ENCODE results near the gene PHLPP1.
"Not testable (repeated sequence)": the region's sequence is repeated elsewhere in the genome, so short reads cannot be mapped to it uniquely, and the experiment has no call there.

PHLPP1 gene

DNA sequence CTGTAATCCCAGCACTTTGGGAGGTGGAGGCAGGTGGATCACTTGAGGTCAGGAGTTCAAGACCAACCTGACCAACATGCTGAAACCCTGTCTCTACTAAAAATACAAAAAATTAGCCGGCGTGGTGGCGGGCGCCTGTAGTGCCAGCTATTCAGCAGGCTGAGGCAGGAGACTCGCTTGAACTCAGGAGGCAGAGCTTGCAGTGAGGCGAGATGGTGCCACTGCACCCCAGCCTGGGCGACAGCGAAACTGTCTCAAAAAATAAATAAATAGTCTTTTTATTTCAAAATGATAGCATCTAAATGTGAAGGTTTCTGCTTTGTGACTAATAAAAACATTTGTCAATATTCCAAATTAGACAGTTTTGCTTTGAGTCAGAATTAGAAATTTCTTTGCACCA is 8.5 kb upstream of the PHLPP1 start:
- not testable (repeated sequence) for H2BK120ac ChIP-seq (ENCODE audit: low read depth, low read length); H3K9me3 ChIP-seq (replicated peaks in 1 of 2; ENCODE audit: control insufficient read depth in 2 of 2, insufficient read depth in 1 of 2, low read depth in 1 of 2, low read length in 2 of 2); H3K4me2 ChIP-seq (ENCODE audit: insufficient read depth, low read length, poor library complexity, severe bottlenecking); H3K18ac ChIP-seq (ENCODE audit: low read length); H3K4me3 ChIP-seq (ENCODE audit: low read length in 2 of 2); H4K91ac ChIP-seq (ENCODE audit: low read depth, low read length, poor library complexity); H4K8ac ChIP-seq (ENCODE audit: low read depth, low read length); H3K23ac ChIP-seq (ENCODE audit: low read depth, low read length, poor library complexity); DNase-seq (ENCODE audit: low spot score); H2AK5ac ChIP-seq (ENCODE audit: low read depth, low read length); H2BK12ac ChIP-seq (ENCODE audit: low read length); H3K79me1 ChIP-seq (ENCODE audit: low read depth, low read length); H3K27ac ChIP-seq (replicated peaks; ENCODE audit: low read length); H3K9ac ChIP-seq (ENCODE audit: low read depth, low read length, poor library complexity); H2AFZ ChIP-seq (ENCODE audit: low read length); H3K36me3 ChIP-seq (replicated peaks in 1 of 2; ENCODE audit: control insufficient read depth in 2 of 2, insufficient read depth in 2 of 2, low read length in 2 of 2); H3K14ac ChIP-seq (ENCODE audit: low read length); H3K4me1 ChIP-seq (ENCODE audit: control insufficient read depth in 2 of 2, insufficient read depth in 1 of 2, low read depth in 1 of 2, low read length in 2 of 2); H2BK15ac ChIP-seq (ENCODE audit: low read length); H3K4ac ChIP-seq (ENCODE audit: low read length); H3K27me3 ChIP-seq (ENCODE audit: control insufficient read depth in 3 of 3, insufficient read depth in 3 of 3, low read depth in 1 of 3, low read length in 3 of 3); H2BK5ac ChIP-seq (ENCODE audit: low read length)
- no CpG with 5 or more reads among the region's 8 CpGs for WGBS, 2 donors (ENCODE audit: extremely low coverage in 2 of 2, insufficient read length in 2 of 2, insufficient replicate concordance in 1 of 2)

DNA sequence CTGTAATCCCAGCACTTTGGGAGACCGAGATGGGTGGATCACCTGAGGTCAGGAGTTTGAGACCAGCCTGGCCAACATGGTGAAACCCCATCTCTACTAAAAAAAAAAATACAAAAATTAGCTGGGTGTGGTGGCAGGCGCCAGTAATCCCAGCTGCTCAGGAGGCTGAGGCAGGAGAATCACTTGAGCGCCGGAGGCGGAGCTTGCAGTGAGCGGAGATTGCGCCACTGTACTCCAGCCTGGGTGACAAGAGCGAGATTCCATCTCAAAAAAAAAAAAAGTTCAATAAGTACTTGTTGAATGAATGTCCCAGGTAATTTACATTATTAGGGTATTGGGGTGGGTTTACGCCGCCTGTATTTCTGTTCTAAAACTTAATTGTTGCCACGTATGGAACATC is 5.4 kb upstream of the PHLPP1 start:
- not testable (repeated sequence) for H3K27me3 ChIP-seq (ENCODE audit: control insufficient read depth in 3 of 3, insufficient read depth in 3 of 3, low read depth in 1 of 3, low read length in 3 of 3); H3K4me3 ChIP-seq (ENCODE audit: low read length in 2 of 2); H3K9ac ChIP-seq (ENCODE audit: low read depth, low read length, poor library complexity); H2BK12ac ChIP-seq (ENCODE audit: low read length); H2BK15ac ChIP-seq (ENCODE audit: low read length); H3K18ac ChIP-seq (ENCODE audit: low read length); H3K27ac ChIP-seq (replicated peaks; ENCODE audit: low read length); H3K36me3 ChIP-seq (replicated peaks in 1 of 2; ENCODE audit: control insufficient read depth in 2 of 2, insufficient read depth in 2 of 2, low read length in 2 of 2); H3K79me1 ChIP-seq (ENCODE audit: low read depth, low read length); H3K4ac ChIP-seq (ENCODE audit: low read length); H2BK5ac ChIP-seq (ENCODE audit: low read length); H3K9me3 ChIP-seq (replicated peaks in 1 of 2; ENCODE audit: control insufficient read depth in 2 of 2, insufficient read depth in 1 of 2, low read depth in 1 of 2, low read length in 2 of 2); DNase-seq (ENCODE audit: low spot score); H3K23ac ChIP-seq (ENCODE audit: low read depth, low read length, poor library complexity); H3K14ac ChIP-seq (ENCODE audit: low read length); H2AFZ ChIP-seq (ENCODE audit: low read length); H4K8ac ChIP-seq (ENCODE audit: low read depth, low read length); H3K4me2 ChIP-seq (ENCODE audit: insufficient read depth, low read length, poor library complexity, severe bottlenecking); H2AK5ac ChIP-seq (ENCODE audit: low read depth, low read length); H2BK120ac ChIP-seq (ENCODE audit: low read depth, low read length); H3K4me1 ChIP-seq (ENCODE audit: control insufficient read depth in 2 of 2, insufficient read depth in 1 of 2, low read depth in 1 of 2, low read length in 2 of 2); H4K91ac ChIP-seq (ENCODE audit: low read depth, low read length, poor library complexity)
- WGBS, 2 donors (ENCODE audit: extremely low coverage in 2 of 2, insufficient read length in 2 of 2, insufficient replicate concordance in 1 of 2): no CpG with 5 or more reads among the region's 11 CpGs

DNA sequence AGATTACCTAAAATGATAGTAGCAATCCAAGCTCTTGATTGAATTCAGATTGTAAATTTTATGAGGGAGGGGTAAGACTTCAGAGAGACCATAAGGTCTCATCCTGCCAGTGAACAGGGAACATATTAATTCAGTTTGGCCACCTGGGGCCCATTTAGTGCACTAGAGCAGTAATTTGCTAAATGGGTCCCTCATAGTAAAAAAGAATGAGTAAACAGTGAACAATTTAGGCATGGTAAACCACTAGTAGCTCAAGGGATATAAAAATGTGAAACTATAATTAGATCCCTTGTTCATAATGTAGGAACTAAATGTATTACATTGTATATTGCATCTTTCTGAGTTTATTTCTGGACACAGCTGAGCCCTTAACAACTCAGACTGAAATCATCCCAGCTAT is 4.9 kb upstream of the PHLPP1 start:
- Histone ChIP-seq H3K27me3 (ENCODE audit: control insufficient read depth in 3 of 3, insufficient read depth in 3 of 3, low read depth in 1 of 3, low read length in 3 of 3) (no peaks in the 10 kb centered on the region), H3K18ac (ENCODE audit: low read length) (no peak overlapping the region), H3K9ac (ENCODE audit: low read depth, low read length, poor library complexity) (no peak overlapping the region), H3K14ac (ENCODE audit: low read length) (no peak overlapping the region), H3K4me2 (ENCODE audit: insufficient read depth, low read length, poor library complexity, severe bottlenecking) (no peak overlapping the region), H3K27ac (replicated peaks; ENCODE audit: low read length) (no peak overlapping the region), H3K4me1 (ENCODE audit: control insufficient read depth in 2 of 2, insufficient read depth in 1 of 2, low read depth in 1 of 2, low read length in 2 of 2) (peaks cover 0 to 3% of the 10 kb centered on the region in 2 donors), H4K8ac (ENCODE audit: low read depth, low read length) (no peak overlapping the region), H3K4me3 (ENCODE audit: low read length in 2 of 2) (no peak overlapping the region), H2BK5ac (ENCODE audit: low read length) (no peak overlapping the region), H2BK15ac (ENCODE audit: low read length) (no peak overlapping the region), H3K9me3 (replicated peaks in 1 of 2; ENCODE audit: control insufficient read depth in 2 of 2, insufficient read depth in 1 of 2, low read depth in 1 of 2, low read length in 2 of 2) (no peaks in the 10 kb centered on the region), H3K4ac (ENCODE audit: low read length) (no peak overlapping the region), H2AK5ac (ENCODE audit: low read depth, low read length) (no peak overlapping the region), H3K36me3 (replicated peaks in 1 of 2; ENCODE audit: control insufficient read depth in 2 of 2, insufficient read depth in 2 of 2, low read length in 2 of 2) (no peaks in the 10 kb centered on the region), H3K79me1 (ENCODE audit: low read depth, low read length) (peaks cover 2% of the 10 kb centered on the region), H2AFZ (ENCODE audit: low read length) (no peak overlapping the region), H3K23ac (ENCODE audit: low read depth, low read length, poor library complexity) (no peak overlapping the region), H2BK12ac (ENCODE audit: low read length) (no peak overlapping the region), H4K91ac (ENCODE audit: low read depth, low read length, poor library complexity) (no peak overlapping the region), H2BK120ac (ENCODE audit: low read depth, low read length) (no peak overlapping the region)
- no peak for DNase-seq (ENCODE audit: low spot score)

DNA sequence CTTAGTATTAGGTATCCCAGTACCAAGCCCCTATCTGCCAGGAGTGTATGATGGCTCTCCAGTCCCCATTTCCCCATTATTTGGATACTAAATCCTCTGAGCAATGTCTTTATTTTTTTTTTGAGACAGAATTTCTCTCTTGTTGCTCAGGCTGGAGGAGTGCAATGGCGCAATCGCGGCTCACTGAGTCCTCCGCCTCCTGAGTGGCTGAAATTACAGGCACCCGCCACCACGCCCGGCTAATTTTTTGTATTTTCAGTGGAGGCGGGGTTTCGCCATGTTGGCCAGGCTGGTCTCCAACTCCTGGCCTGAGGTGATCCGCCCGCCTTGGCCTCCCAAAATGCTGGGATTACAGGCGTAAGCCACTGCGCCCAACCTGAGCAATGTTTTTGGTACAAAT is 3.6 kb upstream of the PHLPP1 start:
- Histone ChIP-seq H4K8ac (ENCODE audit: low read depth, low read length) (no peak overlapping the region), H3K23ac (ENCODE audit: low read depth, low read length, poor library complexity) (no peak overlapping the region), H3K14ac (ENCODE audit: low read length) (no peak overlapping the region), H3K4me1 (ENCODE audit: control insufficient read depth in 2 of 2, insufficient read depth in 1 of 2, low read depth in 1 of 2, low read length in 2 of 2) (peaks cover 0 to 3% of the 10 kb centered on the region in 2 donors), H3K4ac (ENCODE audit: low read length) (no peak overlapping the region), H3K4me3 (ENCODE audit: low read length in 2 of 2) (no peak overlapping the region), H2BK5ac (ENCODE audit: low read length) (no peak overlapping the region), H2BK120ac (ENCODE audit: low read depth, low read length) (no peak overlapping the region), H3K36me3 (replicated peaks in 1 of 2; ENCODE audit: control insufficient read depth in 2 of 2, insufficient read depth in 2 of 2, low read length in 2 of 2) (no peaks in the 10 kb centered on the region), H2AFZ (ENCODE audit: low read length) (no peak overlapping the region), H3K18ac (ENCODE audit: low read length) (no peak overlapping the region), H2AK5ac (ENCODE audit: low read depth, low read length) (no peak overlapping the region), H4K91ac (ENCODE audit: low read depth, low read length, poor library complexity) (no peak overlapping the region), H3K27me3 (ENCODE audit: control insufficient read depth in 3 of 3, insufficient read depth in 3 of 3, low read depth in 1 of 3, low read length in 3 of 3) (no peaks in the 10 kb centered on the region), H2BK15ac (ENCODE audit: low read length) (no peak overlapping the region), H3K9me3 (replicated peaks in 1 of 2; ENCODE audit: control insufficient read depth in 2 of 2, insufficient read depth in 1 of 2, low read depth in 1 of 2, low read length in 2 of 2) (no peaks in the 10 kb centered on the region), H3K27ac (replicated peaks; ENCODE audit: low read length) (no peak overlapping the region), H3K9ac (ENCODE audit: low read depth, low read length, poor library complexity) (no peak overlapping the region), H3K4me2 (ENCODE audit: insufficient read depth, low read length, poor library complexity, severe bottlenecking) (no peak overlapping the region), H2BK12ac (ENCODE audit: low read length) (no peak overlapping the region), H3K79me1 (ENCODE audit: low read depth, low read length) (peaks cover 6% of the 10 kb centered on the region)
- WGBS, 2 donors (ENCODE audit: extremely low coverage in 2 of 2, insufficient read length in 2 of 2, insufficient replicate concordance in 1 of 2): no CpG with 5 or more reads among the region's 13 CpGs
- no peak for DNase-seq (ENCODE audit: low spot score)

Measured in neuronal stem cell (in vitro differentiated cells).